DLD1 (cell line): ENCODE data around the gene COMMD1.
"Not testable (repeated sequence)": the region's sequence is repeated elsewhere in the genome, so short reads cannot be mapped to it uniquely, and the experiment has no call there.

ENCODE experiments used
- in situ Hi-C: cut with HindIII; loops from 2 replicates; pipeline ENCODE4 v1.10.0; 2017; ENCODE audit warnings: low sequenced_read_pairs

Gene COMMD1

GRCh38 chr2:61962095-61962984, 56.9 kb downstream of the COMMD1 start:
- in situ Hi-C loops = no loop called here

- in situ Hi-C loops = no loop called here
These were observed 60.7 kb downstream of the COMMD1 start for GRCh38 chr2:61966087-61966727.

GRCh38 chr2:61967262-61967661, 61.8 kb downstream of the COMMD1 start:
- in situ Hi-C loops = no loop called here

- in situ Hi-C loops = no loop called here
These were observed 63.9 kb downstream of the COMMD1 start for GRCh38 chr2:61969376-61969775.

GRCh38 chr2:61970807-61971556, 65.5 kb downstream of the COMMD1 start:
- in situ Hi-C loops = no loop called here

- in situ Hi-C loops = no loop called here
These were observed 73.0 kb downstream of the COMMD1 start for GRCh38 chr2:61978522-61978921.

- in situ Hi-C loops = no loop called here
These were observed 75.3 kb downstream of the COMMD1 start for GRCh38 chr2:61980758-61981157.

GRCh38 chr2:61984682-61985081, 79.2 kb downstream of the COMMD1 start:
- in situ Hi-C loops = no loop called here

GRCh38 chr2:61988462-61989366, 83.2 kb downstream of the COMMD1 start:
- in situ Hi-C loops = no loop called here

GRCh38 chr2:61993422-61994024, 88.0 kb downstream of the COMMD1 start:
- in situ Hi-C loops = loop anchor here (5.0 kb wide), 1 partner anchor 439 kb away; no protein-coding TSS in a partner anchor

GRCh38 chr2:61994531-61994930, 89.1 kb downstream of the COMMD1 start:
- in situ Hi-C loops = loop anchor here (5.0 kb wide), 1 partner anchor 438 kb away; no protein-coding TSS in a partner anchor

- in situ Hi-C loops = no loop called here
These were observed 89.6 kb downstream of the COMMD1 start for GRCh38 chr2:61995065-61995464.

- in situ Hi-C loops = no loop called here
These were observed 90.0 kb downstream of the COMMD1 start for GRCh38 chr2:61995515-61995914.

GRCh38 chr2:61998426-61998825, 93.0 kb downstream of the COMMD1 start:
- in situ Hi-C loops = no loop called here

- in situ Hi-C loops = no loop called here
These were observed 95.1 kb downstream of the COMMD1 start for GRCh38 chr2:62000538-62000937.

GRCh38 chr2:62001431-62001830, 96.0 kb downstream of the COMMD1 start:
- in situ Hi-C loops = no loop called here

- in situ Hi-C loops = not testable (repeated sequence)
These were observed 99.0 kb downstream of the COMMD1 start for GRCh38 chr2:62004428-62004827.

- in situ Hi-C loops = no loop called here
These were observed 102.1 kb downstream of the COMMD1 start for GRCh38 chr2:62007555-62007954.

GRCh38 chr2:62010632-62011256, 105.3 kb downstream of the COMMD1 start:
- in situ Hi-C loops = no loop called here
